ENCODE data around the gene TMEM132C. TPM values are rescaled to one million over a fixed set of nuclear protein-coding genes. Genes with fewer than 3 reads are reported as not detected.

TMEM132C gene
- total RNA-seq, 4 donors from 2014 or later = 2.0 to 3.7 (median 3.0) TPM

- H3K4me3 ChIP-seq (ENCODE audit: low read depth, poor library complexity, severe bottlenecking) = no peak overlapping the region
- TF ChIP-seq CTCF (IDR thresholded peaks at IDR 0.05) (no peak), POLR2A (IDR thresholded peaks at IDR 0.05) (no peak)
- DNase-seq (ENCODE audit: low spot score in 2 of 2) = no peak
- intact Hi-C loops (cut with DNase I; ENCODE audit: low total_unique reads) = no loop called here
- WGBS, 2 donors = 88 to 92% methylated on average over 25 of the region's 25 CpGs
These were observed 277.0 kb downstream of the TMEM132C start for GRCh38 chr12:128543971-128544370.

GRCh38 chr12:128548949-128549348 lies 282.0 kb downstream of the TMEM132C start:
- DNase-seq (ENCODE audit: low spot score in 2 of 2) = no peak
- TF ChIP-seq CTCF (IDR thresholded peaks at IDR 0.05) (no peak), POLR2A (IDR thresholded peaks at IDR 0.05) (no peak)
- WGBS, 2 donors = 67 to 77% methylated on average over 3 of the region's 3 CpGs
- intact Hi-C loops (cut with DNase I; ENCODE audit: low total_unique reads) = no loop called here
- no peak overlapping the region for H3K4me3 ChIP-seq (ENCODE audit: low read depth, poor library complexity, severe bottlenecking)

DNA sequence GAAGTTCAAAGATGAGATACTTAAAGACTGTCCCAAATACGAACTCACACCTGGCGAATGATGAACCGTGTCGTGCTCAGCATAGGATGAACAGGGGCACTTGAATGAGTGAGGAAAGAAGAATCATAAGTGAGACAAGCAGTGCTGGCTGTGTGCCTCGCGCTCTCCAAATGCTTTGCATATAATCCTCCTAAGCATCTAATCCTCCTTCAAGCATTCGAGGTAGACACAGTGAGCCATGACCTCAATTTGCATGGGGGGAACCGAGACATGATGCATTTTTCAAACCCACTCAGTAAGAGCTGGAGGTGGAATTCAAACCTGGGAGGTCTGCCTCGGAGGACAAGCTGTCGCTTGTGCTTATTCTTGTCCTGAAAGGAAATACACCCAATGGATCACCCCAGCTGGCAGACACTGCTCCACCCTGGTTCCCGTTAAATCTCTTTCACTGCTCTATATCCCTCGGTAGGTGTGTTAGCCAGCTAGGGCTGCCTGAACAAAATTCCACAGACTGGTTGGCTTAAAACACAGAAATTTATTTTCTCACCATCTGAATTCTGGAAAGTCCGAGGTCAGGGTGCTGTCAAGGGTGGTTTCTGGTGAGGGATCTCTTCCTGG lies 282.7 kb downstream of the TMEM132C start:
- 54% methylated on average over 13 of the region's 13 CpGs for WGBS, 2 donors
- intact Hi-C loops (cut with DNase I; ENCODE audit: low total_unique reads) = no loop called here
- TF ChIP-seq CTCF (IDR thresholded peaks at IDR 0.05) (no peak), POLR2A (IDR thresholded peaks at IDR 0.05) (no peak)
- DNase-seq (ENCODE audit: low spot score in 2 of 2) = no peak
- H3K4me3 ChIP-seq (ENCODE audit: low read depth, poor library complexity, severe bottlenecking) = no peak overlapping the region

DNA sequence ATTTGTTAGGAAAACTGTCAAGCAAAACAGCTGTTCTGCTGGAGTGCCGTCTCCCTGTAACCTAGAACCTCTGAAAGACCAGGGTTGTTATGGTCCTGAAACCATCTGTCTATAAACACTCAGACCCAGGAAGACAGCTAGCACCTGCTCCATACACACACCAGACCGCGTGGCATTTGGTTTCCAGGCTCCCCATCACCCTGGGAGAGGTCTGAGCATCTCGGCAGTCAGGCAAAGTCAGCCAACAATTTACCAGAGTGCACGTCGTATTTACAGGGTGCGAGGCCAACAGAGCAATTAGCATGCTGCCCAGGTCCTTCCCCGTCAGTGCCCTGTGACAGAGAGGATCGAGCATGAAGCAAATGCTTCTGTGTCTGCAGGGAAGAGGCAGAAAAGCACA lies 284.3 kb downstream of the TMEM132C start:
- intact Hi-C loops (cut with DNase I; ENCODE audit: low total_unique reads) = no loop called here
- no peak overlapping the region for H3K4me3 ChIP-seq (ENCODE audit: low read depth, poor library complexity, severe bottlenecking)
- DNase-seq (ENCODE audit: low spot score in 2 of 2) = no peak
- TF ChIP-seq CTCF (IDR thresholded peaks at IDR 0.05) = no peak
- no peak for TF ChIP-seq POLR2A (IDR thresholded peaks at IDR 0.05)
- 30 to 40% methylated on average over 9 of the region's 9 CpGs for WGBS, 2 donors

DNA sequence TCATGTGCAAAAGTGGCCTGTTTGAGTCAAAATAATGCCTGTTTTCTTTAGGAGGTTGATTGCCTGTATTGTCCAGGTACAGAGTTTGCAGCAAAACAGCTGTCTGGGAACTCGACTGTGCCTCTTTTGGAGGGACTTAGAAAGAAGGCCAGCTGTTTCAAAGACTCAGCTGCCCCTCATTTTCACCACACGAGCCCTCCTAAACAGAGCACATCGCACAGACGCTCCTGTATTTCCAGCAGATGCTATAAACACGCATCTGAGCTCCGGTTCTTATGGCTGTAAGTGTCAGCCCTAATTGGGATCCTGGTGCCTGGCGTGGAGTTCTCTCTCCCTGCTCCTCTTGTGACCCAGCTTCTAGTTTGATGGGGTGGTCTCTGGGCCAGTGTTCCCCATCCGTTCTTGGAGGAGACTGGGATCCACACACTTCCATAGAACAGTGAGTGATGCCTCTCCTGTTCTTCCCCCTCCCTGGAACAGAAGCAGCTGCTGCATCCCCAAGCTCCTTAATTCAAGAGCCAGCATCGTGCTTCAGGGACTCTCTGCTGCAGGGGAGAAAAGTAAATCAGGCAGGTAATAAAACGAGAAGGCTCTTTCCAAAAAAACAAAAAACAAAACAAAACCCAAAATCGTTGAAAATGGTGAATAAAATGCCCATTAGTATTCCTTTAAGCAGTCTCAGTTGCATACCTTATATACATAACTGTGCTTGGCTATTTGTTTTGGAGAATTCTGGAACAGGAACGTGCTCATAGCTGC lies 287.8 kb downstream of the TMEM132C start:
- intact Hi-C loops (cut with DNase I; ENCODE audit: low total_unique reads) = no loop called here
- no peak overlapping the region for H3K4me3 ChIP-seq (ENCODE audit: low read depth, poor library complexity, severe bottlenecking)
- no peak for DNase-seq (ENCODE audit: low spot score in 2 of 2)
- TF ChIP-seq CTCF (IDR thresholded peaks at IDR 0.05) = no peak
- no peak for TF ChIP-seq POLR2A (IDR thresholded peaks at IDR 0.05)
- 44 to 48% methylated on average over 12 of the region's 12 CpGs for WGBS, 2 donors

All from lower leg skin (tissue), 4 donors.